Hypothalamus (tissue), 51 donors: ENCODE measurements around the gene SYT7.

Experiments
- DNase-seq, 51 donors: peaks; one replicate each; lab custom pipeline; 2025; lab: John Stamatoyannopoulos, UW

Gene SYT7

DNA sequence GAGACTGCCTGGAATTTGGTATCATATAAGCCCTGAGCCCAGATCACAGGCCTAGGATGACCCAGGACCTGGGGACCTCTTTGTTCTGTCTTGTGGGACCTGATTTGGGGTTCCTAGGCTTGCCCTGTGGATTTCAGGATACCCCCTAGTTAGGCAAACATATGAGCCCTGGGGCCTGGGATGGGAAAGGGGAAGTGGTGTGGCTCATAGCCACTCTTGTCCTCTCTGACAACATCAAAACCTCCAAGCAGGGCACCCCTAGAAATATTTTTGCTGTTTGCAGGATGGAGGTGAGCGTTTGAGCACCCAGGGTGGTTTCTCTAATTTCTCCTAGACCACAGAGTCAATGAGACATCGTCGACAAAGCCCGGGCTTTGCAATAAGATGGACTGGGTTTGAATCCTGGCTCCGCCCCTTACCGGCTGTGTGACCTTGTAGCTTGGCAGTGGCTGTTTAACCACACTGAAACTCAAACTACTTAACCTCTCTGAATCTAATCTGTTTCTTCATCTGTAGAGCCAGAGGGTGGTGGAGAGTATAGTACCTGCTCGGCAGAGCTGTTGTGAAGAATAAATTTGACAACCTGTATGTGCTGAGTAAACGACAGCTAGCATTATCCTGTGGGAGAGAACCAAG, 77.6 kb downstream of the SYT7 start:
- DNase-seq = no peak

DNA sequence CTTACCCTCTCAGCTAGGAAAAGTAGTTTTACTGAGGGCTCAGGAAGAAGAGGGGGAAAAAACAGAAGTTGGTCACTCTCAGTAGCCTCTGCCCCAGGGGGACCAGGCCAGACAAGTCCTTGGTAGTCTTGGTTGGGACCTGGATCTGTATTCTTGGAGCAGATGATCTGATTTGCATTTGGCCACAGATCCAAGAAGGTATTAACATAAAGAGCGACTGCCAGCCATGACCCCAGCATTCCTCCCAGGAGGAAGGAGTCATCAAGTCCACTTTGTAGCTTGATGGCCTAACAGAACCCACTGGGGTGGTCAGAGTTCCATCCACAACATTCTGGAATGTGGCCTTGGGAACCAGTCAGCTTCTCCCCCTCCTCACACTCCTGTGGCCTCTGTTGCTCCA, 78.4 kb downstream of the SYT7 start:
- no peak for DNase-seq

DNA sequence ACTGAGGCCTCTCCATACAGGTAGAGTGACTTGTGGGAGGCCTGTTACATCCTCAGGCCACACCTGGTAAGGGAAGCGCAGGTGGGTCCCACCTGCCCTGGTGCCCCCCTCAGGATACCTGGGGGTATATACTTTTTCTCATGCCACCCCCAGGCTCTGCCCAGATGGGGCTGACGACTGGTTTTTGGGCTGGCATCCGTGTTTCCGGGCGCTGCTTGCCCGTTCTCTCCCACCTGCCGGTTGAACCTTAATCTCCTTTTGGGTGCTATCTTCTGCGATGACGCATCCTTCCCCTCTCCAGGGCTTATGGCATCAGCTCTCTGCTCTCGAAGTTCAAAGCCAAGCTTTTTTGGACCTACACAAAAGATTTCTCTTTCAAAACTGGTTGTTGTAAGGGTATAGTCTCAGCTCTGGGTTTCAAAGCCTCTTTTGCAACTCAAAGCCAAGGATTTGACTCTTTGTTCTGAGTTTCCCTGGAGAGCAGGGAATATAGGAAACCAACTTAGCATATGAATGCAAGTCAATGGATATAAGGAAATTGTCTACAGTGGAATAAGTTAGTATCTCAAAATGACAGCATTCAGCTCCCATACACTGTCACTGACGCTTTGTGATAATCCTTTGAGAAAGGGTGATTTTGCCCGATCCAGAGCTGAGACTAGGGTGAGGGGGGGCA, 80.9 kb downstream of the SYT7 start:
- no peak for DNase-seq

DNA sequence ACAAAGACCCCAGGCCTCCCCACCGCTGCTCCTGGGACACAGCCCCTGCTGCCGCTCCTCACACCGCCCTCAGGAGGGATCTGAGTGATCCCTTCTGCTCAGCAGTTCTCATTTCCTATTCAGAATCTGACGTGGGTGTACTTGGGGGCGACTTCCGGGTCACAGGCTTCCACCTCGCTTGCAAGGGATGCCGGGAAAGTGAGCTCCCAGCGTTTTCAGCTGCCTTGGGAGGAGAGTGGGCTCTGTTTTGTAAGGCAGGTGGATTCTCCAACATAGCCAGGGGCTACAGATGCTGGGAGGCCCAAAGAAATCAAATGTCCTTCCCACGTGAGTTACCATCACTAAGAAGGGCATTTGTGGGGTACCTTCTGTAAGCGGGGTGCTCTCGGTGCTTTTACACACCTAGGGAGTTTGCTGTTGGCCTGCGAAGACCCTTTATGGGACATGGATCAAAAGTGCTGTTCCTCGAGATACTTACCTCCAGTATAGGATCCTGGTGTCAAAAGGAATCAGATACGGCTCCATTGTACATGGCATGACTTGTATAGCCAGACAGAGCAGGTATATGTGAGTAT, 82.0 kb downstream of the SYT7 start:
- DNase-seq = peak in 1 of 51 donors; percentile 10

DNA sequence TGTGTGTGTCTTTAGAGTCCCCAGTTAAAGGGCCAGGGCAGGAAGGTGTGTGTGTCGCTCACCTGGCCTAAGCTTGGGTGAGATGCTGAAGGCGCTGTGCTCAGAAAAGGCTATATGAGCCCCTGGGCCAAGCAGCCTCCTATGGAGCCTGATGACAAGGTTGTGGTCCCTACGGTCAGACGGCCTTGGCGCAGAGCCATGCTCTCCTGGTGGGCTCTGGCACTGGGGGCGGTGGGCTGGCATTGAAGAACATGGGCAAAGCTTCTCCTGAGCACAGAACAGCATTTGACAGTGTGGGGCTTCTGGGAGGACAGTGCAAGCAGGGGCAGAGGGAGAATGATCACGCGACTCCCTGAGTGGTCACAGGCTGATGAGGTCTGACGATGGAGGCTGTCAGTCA, 83.0 kb downstream of the SYT7 start:
- DNase-seq = no peak

DNA sequence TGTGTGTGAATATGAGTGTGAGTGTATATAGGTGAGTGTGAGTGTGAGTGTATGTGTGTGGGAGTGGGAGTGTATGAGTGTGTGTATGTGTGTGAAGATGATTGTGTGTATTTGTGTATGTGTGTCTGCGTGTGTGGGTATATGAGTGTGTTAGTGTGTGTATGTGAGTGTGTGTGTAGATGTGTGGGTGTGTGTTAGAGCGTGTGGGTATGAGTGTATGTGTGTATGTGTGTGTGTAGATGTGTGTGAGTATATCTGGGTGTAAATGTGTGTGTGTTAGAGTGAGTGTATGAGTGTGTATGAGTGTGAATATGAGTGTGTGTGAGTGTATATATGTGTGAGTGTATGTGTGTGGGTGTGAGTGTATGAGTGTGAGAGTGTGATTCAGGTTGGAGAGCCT, 83.4 kb downstream of the SYT7 start:
- DNase-seq = no peak

DNA sequence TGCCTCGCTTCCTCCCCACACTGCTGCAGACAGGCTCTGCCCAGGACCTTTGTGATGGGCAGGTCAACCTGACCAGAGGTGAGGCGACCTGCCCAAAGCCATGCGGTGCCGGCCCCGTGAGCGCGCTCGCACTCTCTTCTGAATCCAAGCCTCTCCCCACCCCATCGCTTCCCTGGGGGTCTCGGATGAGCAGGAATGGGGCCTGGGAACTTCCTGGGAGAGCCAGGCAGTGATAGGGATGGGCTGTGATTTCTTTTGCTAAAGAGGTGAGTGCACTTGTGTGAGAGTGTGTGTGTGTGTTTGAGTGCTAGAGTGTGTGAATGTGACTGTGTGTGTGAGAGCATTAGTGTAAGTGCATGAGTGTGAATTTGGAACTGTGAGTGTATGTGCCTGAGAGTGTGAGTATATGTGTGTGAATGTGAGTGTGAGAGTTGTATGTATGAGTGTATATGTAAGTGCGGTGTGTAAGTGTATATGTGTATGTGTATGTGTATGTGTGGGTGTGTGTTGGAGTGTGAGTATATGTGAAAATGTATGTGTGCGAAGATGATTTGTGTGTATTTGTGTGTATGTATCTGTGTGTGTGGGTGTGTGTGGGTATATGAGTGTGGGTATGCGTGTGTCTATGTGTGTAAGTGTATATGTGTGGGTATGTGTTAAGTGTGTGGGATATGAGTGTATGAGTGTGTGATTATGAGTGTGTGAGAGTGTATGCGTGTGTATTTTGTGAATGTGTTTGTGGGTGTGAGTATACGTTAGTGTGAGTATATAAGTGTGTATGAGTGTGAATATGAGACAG, 84.1 kb downstream of the SYT7 start:
- no peak for DNase-seq

DNA sequence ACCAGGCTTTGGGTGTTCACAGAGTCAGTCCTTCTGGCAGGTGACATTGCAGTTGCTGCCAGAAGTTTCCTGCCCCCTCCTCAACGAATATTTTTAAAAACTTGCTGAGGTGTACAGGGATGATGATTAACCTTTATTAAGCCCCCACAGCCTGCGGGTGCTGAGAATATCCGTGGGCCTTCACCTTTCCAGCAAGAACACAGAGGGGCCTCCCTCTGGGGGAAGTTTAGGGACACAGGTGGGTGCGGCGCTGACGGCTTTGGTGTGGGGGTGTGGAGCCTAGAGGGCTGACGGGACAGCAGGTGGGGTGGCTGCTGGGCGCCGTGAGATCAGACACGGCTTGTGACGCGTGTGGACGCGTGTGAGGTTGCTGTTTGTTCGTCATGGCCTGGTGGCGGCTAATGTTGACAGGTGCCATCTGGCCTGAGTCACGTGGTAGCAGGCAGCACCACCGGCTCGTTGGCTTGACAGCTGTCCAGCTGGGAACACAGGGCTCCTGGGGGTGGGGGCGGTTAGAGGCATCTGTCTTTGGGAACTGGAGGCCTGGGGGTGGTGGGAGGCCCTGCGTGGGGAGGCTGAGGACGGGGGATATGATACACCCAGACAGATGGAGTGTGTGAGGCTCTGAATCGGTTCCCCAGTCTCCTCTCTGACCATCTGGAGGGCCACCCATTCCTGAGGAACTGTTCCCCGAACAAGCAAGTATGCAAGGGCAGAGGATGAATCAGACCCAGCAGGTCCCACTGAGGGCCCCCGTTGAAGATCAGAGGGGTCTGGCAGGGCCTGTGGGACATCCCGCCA, 84.9 kb downstream of the SYT7 start:
- DNase-seq = peak in 1 of 51 donors; percentile 44

DNA sequence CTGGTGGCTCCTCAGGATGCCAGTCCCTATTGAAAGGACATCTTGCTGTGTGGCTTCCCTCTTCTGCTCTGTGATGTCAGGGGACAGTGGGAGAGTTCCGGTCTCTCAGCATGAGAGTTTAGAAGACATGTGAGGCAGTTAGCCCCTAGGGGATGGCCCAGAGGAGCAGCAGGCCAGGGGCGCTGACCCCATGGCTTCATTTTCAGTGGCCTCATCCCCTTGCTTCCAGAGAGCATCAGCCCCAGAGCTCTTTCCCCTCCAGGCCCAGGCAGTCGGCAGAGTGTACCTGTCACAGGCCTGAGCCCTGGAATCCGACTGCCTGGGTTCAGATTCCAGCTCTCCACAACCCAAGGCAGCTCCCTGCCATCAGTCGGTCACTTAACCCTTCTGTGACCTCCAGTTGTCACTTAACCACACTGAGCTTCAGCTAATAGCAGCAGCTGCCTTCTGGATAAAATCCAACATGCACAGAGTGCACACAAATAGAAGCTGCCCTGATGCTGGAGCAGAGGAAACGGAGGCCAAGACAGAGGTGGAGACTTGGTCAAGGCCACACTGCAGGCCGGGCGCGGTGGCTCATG, 86.4 kb downstream of the SYT7 start:
- DNase-seq = no peak

DNA sequence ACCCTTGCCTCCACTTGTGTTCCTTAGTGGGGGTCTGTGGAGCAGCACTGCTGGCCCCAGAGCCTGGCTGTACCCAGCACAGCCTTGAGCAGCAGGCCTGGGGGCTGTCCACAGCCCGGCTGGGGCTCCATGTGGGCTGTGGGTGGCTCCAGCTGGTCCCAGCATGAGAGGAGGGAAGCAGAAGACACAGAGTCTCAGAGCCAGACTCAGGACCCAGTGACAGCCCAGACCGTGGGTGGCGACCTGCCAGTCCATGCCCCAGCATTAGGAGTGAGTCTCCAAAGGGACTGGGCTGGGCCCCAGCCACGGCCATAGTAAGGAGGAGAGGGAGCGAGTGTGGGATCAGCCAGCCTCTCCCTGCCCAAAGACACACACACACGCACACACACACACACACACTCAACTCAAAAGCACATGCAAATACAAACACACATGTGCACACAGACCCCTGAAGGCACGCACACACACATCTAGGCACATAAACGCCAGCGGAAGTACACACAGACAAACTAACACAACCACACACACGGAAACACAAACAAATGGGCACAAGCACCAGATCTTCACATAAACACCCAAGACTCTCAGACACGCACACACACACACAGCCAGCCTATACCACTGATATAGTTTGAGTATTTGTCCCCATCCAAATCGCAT, 89.0 kb downstream of the SYT7 start:
- DNase-seq = peak in 7 of 51 donors; percentile 4 to 29 (median 23)

DNA sequence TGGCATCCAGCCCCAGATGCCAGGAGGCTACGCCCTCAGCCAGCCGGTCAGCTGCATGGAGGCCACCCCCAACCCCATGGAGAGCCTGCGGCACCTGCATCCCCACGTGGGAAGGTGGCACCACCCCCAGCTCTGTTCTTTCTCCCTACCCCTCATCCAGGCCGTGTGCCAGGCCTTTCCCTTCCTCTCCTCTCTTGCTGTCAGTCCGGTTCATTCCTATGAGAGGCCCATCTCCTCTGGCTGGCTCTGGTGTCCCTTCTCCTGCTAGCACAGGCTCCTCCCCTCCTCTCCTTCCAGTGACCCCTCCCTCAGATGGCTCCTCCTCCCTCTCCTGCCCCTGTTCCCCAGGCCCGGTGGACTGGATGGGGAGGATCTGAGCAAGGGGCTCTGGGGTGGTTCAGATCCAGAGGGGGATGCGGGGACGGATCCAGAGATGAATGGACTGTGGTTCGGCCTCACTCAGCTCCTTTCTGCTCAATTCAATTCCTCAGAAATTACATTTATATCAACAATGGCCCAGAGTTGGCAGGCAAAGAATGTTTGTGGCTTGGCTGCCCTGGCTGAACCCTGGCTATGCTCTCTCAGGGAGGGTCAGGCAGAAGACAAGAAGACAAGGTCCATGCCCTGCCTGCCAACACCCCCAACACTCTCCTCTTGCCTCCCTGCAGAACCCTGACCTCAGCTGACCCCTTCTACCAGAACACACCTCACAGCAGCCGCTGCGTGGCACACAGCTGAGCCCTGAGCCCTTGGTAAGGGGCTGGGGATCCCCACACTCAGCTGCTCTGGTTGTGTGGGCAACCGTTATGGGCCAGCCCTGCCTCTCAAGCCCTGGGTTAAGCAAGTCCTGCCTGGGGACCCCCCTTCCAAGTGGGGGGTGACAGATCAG, 90.8 kb downstream of the SYT7 start:
- DNase-seq = peak in 1 of 51 donors; percentile 20

DNA sequence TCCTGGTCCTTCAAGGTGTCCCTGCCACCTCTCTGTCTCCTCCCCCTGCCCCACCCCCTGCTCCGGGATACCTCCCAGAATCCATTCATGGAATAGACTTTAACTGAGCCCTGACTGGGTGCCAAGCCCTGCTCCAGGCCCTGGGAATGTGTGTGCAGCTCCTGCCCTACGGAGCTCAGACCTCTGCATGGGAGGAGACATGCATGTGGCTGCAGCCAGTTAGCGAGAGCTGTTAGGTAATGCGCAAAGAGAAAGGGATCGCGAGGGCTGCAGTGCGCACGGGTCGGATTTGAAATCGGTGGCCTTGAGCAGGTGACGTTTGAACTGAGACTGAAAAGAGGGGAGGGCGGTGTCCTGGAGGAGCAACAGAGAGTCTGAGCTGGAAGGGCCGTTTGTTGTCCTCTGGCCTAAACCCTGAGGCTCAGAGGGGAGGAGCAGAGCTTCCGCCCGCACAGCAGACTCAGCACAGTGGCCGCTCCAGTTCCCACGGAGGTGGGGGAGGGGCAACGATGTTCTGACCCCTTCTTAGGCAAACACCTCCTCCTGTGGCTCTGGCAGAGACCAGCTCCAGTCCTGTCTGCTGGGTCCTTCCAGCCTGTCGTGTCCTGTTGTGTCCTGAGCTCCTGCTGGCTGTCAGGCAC, 92.1 kb downstream of the SYT7 start:
- DNase-seq = peak in 3 of 51 donors; percentile 8 to 33 (median 21)

DNA sequence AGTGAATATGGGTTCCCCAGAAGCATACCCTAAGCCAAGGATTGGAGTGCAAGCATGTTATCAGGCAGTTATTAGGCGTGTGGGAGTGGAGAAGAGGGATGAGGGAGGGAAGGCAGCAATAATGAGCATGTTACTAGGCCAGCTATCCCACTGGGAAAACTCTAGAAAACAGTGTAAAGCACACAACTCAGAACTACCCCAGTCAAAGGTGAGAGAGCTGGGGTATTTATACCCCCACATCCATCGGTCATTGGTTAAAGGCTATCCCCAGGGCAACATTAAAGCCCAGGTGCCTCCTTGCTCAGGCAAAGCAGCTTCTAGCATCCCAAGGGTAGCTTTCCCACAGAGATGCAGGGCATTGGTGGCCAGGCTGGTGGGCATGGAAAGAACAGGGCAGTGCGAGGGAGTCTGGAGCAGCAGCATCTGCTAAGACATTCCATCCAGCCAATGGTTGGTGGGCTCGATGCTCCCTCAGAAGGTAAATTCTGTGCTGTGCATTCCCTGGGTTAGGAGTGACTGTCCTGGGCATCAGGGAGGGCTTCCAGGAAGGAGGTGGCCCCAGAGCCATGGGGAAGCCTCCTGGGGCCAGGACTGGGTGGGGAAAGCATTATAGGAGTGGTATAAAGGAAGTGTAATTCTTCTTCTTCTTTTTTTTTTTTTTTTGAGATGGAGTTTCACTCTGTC, 93.4 kb downstream of the SYT7 start:
- no peak for DNase-seq

DNA sequence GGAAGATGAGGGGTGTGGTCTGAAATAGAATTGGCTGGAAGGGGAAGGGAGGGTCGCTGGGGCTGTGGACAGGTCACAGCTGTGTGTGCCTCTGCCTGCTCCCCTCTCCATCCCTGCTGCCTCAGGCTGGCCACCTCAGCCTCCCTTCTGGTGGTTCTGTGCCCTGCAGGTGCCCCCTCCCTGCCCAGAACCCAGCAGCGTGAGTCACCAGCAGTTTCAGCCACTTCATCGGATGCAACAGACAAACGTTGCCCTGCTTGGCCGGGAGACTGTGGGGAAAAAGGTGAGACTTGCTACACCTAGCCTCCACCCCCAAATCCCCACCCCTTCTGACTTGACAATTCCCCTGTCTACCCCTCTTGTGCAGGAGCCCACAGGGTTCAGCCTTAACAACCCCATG, 94.1 kb downstream of the SYT7 start:
- no peak for DNase-seq

DNA sequence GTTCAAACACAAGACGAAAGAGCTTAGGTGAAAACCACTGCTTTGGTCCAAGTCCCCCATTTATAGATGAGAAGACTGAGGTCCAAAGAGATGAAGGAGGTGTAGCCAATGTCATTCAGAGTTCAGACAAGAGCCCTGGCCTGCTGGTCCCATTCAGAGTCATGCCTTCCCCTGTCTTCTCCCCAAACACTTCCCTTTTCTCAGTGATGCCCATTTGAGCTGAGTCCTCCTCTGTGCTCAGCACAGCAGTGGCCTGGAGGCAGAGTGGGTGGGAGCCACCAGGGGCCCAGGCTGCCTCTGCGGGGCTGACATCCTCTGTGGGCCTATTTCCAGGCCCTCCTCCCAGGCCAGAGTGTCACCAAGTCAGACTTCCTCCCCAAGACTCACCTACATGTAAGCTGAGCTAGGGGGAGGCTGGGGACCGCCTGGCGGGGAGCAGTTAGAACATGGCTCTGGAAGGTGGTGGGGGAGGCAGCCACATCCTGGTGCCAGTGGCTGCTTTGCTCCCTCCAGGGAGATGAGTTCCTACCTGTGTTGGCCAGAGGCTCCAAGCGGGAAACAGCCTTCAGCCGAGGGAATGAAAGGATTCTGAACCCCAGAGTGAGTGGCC, 94.8 kb downstream of the SYT7 start:
- DNase-seq = no peak

DNA sequence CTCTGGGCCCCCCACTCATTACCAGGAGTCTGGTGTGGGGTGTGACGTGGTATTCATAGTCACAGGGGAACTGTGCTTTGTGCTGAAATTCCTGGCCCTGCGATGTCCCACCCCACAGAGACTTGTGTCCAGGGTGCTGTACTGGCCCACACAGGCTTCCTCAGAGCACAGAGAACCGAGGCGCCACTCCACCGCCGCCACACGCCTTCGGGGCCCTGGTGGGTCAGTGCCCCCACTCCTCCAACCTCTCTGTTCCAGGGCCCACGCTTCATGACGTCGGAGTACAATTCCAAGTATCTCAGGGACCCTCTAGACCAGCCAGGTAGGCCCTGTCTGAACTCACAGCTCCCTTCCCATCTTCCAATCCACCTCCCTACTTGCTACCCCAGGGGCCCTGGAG, 95.8 kb downstream of the SYT7 start:
- no peak for DNase-seq

DNA sequence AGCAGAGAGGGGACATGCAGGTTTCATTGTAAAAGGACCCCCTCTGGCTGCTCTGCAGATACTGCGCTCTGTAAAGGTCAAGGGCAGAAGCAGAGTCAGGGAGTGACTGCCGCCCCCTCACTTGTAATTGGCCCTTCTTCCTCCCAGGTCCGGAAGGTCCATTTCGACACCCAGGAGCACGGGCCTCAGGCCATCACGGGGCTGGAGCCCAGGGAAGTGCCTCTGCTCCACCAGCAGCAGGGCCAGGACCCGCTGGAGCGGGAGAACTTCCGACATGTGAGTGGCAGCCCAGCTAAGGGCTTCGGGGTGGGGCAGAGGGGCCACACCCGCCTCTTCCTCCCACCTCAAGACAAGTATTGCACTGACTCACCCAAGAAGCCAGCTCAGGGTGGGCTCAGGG, 96.3 kb downstream of the SYT7 start:
- DNase-seq = no peak
